ENCODE data around the gene GRIK3.

DNA sequence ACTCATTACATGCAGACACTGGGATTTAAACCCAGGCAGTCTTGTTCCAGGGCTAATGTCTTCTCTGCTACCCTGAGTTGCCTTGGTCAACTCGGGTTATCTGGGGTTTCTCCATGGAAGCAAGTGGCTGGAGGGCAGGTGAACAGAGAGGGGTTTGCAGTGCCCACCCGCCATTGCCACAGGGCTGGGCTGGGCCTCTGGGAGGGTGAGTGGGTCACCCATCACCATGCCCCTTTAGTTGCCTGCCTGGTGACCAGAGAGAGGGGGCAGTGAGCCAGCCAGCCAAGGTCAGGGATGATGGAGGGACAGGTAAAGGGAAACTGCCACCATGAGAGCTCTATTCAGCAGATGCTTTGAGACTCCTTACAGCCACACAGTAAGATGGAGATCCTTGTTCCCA, 53.2 kb downstream of the GRIK3 start:
- TF ChIP-seq, protein P1, sequence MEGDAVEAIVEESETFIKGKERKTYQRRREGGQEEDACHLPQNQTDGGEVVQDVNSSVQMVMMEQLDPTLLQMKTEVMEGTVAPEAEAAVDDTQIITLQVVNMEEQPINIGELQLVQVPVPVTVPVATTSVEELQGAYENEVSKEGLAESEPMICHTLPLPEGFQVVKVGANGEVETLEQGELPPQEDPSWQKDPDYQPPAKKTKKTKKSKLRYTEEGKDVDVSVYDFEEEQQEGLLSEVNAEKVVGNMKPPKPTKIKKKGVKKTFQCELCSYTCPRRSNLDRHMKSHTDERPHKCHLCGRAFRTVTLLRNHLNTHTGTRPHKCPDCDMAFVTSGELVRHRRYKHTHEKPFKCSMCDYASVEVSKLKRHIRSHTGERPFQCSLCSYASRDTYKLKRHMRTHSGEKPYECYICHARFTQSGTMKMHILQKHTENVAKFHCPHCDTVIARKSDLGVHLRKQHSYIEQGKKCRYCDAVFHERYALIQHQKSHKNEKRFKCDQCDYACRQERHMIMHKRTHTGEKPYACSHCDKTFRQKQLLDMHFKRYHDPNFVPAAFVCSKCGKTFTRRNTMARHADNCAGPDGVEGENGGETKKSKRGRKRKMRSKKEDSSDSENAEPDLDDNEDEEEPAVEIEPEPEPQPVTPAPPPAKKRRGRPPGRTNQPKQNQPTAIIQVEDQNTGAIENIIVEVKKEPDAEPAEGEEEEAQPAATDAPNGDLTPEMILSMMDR (conservative IDR thresholded peaks at IDR 0.05; ENCODE audit: low read length): no peak
- no peak for TF ChIP-seq EZH2phosphoT487 (IDR thresholded peaks at IDR 0.05; ENCODE audit: borderline replicate concordance, low read depth, low read length)

All from OCI-LY7 (cell line).